Measurements from ENCODE around the gene FLYWCH1. TPM values are rescaled to one million over a fixed set of nuclear protein-coding genes. Genes with fewer than 3 reads are reported as not detected.
"Not testable (repeated sequence)": the region's sequence is repeated elsewhere in the genome, so short reads cannot be mapped to it uniquely, and the experiment has no call there.

FLYWCH1 gene
- polyA plus RNA-seq, 1 experiment: 25.4 TPM

DNA sequence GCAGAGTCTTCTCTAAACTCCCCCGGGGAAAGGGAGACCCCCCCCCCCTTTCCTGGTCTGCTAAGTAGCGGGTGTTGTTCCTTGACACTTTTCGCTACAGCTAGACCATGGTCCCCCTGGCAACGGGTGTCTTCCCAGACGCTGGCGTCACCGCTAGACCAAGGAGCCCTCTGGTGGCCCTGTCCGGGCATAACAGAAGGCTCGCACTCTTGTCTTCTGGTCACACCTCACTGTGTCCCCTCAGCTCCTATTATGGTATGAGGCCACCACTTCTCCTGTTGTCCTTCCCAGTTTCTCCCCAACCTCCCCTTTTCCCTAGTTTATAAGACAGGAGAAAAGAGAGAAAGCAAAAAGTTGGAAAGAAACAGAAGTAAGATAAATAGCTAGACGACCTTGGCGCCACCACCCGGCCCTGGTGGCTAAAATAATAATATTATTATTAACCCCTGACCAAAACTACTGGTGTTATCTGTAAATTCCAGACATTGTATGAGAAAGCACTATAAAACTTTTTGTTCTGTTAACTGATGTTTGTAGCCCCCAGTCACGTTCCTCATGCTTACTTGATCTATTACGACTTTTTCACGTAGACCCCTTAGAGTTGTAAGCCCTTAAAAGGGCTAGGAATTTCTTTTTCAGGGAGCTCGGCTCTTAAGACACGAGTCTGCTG lies 4.5 kb upstream of the FLYWCH1 start:
- H3K27me3 ChIP-seq (ENCODE audit: control insufficient read depth, insufficient read depth, low read length); H3K36me3 ChIP-seq (ENCODE audit: control insufficient read depth, insufficient read depth, low read length); DNase-seq (ENCODE audit: low read depth); H3K4me3 ChIP-seq (ENCODE audit: low read depth, low read length); POLR2A ChIA-PET: not testable (repeated sequence)
- TF ChIP-seq, protein P1, sequence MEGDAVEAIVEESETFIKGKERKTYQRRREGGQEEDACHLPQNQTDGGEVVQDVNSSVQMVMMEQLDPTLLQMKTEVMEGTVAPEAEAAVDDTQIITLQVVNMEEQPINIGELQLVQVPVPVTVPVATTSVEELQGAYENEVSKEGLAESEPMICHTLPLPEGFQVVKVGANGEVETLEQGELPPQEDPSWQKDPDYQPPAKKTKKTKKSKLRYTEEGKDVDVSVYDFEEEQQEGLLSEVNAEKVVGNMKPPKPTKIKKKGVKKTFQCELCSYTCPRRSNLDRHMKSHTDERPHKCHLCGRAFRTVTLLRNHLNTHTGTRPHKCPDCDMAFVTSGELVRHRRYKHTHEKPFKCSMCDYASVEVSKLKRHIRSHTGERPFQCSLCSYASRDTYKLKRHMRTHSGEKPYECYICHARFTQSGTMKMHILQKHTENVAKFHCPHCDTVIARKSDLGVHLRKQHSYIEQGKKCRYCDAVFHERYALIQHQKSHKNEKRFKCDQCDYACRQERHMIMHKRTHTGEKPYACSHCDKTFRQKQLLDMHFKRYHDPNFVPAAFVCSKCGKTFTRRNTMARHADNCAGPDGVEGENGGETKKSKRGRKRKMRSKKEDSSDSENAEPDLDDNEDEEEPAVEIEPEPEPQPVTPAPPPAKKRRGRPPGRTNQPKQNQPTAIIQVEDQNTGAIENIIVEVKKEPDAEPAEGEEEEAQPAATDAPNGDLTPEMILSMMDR (IDR thresholded peaks at IDR 0.05; ENCODE audit: insufficient read depth, low read depth, low read length): peak; percentile 49
- CTCF ChIA-PET: interaction anchor here (0.7 to 2.7 kb wide), 6 partner anchors 12 to 69 kb away, joined by 3 to 10 read pairs (median 5); partner anchors contain the start of gene FLYWCH2

DNA sequence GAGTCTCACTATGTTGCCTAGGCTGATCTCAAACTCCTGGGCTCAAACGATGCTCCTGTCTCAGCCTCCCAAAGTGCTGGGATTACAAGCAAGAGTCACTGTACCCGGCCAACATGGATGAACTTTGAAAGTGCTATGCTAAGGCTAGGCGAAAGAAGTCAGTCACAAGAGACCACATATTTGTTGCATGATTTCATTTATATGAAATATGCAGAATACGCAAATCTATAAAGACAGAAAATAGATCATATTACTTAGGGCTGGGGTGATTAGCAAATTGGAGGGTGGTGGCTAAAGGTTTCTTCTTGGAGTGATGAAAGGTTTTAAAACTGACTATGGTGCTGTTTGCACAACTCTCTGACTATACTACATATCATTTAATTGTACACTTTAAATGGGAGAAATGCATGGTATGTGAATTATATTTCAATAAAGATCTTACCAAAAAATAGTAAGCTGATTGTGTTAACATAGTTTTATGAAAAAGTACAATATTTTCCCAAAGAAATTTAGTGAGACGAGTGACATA lies 1.2 kb upstream of the FLYWCH1 start:
- ChIA-PET CTCF (interaction anchor here (0.6 to 2.8 kb wide), 5 partner anchors 11 to 72 kb away, joined by 3 to 16 read pairs (median 3); no protein-coding TSS in a partner anchor), POLR2A (no interaction called here)
- Histone ChIP-seq H3K27me3 (ENCODE audit: control insufficient read depth, insufficient read depth, low read length) (no peaks in the 10 kb centered on the region), H3K4me3 (ENCODE audit: low read depth, low read length) (no peak overlapping the region), H3K36me3 (ENCODE audit: control insufficient read depth, insufficient read depth, low read length) (peaks cover 4% of the 10 kb centered on the region)
- TF ChIP-seq, protein P1 (IDR thresholded peaks at IDR 0.05; ENCODE audit: insufficient read depth, low read depth, low read length): no peak
- no peak for DNase-seq (ENCODE audit: low read depth)

DNA sequence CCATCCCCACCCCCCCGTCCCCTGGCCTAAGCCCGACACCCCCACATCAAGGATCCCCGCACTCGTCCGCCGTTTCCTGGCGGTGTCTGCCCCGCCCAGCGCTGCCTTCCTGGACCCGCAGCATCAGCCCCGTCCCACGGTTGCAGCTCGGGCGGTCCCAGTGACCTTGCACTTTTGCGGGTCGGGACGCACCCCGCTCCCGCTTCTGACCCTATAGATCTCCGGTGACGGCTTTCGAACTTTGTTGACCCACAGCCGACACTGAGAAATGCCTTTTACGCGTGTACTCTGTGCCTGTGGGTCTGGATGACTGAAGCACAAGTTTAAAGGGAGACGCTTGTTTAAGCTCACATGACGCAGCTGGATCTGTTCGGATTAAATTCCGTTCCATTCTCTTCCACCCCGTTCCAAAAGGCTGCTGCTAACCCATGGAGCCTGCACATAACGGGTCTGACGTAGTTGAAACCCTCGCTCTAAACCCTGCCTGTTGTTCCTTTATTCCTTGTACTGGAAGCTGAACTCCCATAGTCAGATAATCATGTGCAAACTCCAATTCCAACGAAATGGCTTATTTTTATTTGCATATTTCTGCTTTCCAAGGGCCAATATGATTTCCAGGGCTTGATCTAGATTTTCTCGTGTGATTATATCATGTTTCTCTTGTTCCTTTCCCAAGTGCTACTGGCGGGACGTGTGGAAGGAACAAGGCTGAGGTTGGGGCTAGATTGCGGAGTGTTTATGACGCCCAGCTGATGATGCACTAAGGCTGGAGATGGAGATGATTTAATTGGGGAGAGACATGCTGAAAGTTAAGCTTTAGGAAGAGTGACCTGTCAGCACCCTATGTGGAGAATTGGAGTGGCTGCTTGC lies 834 bp downstream of the FLYWCH1 start:
- TF ChIP-seq, protein P1 (IDR thresholded peaks at IDR 0.05; ENCODE audit: insufficient read depth, low read depth, low read length): no peak
- Histone ChIP-seq H3K36me3 (ENCODE audit: control insufficient read depth, insufficient read depth, low read length) (peaks cover 4% of the 10 kb centered on the region), H3K4me3 (ENCODE audit: low read depth, low read length) (peak overlapping the region; percentile 89), H3K27me3 (ENCODE audit: control insufficient read depth, insufficient read depth, low read length) (no peaks in the 10 kb centered on the region)
- ChIA-PET POLR2A (interaction anchor here (1.0 kb wide), 1 partner anchor 30 kb away, joined by 3 read pairs; the partner anchor contains the start of gene FLYWCH2), CTCF (interaction anchor here (0.6 to 2.8 kb wide), 9 partner anchors 9 to 74 kb away, joined by 3 to 16 read pairs (median 4); no protein-coding TSS in a partner anchor)
- no peak for DNase-seq (ENCODE audit: low read depth)

DNA sequence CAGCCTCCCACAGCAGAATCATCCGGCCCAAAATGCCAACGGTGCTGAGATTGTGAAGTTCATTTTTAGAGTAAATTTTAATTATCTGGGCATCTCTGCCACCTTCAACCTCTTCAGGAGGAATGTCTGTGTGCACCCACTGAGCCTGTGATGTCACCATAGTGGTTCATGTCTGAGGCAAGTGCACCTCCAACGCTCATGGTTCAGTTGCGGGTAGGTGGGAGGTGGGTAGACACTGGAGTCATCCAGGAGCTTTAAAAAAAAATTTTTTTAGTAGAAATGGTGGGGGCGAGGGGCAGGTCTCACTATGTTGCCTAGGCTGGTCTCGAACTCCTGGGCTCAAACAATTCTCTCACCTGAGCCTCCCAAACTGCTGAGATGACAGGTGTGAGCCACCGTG lies 1.9 kb downstream of the FLYWCH1 start:
- peaks cover 4% of the 10 kb centered on the region for H3K36me3 ChIP-seq (ENCODE audit: control insufficient read depth, insufficient read depth, low read length)
- no peak for DNase-seq (ENCODE audit: low read depth)
- CTCF ChIA-PET: interaction anchor here (0.6 to 2.3 kb wide), 3 partner anchors 13 to 45 kb away, joined by 3 to 7 read pairs (median 3); no protein-coding TSS in a partner anchor
- no peak overlapping the region for H3K4me3 ChIP-seq (ENCODE audit: low read depth, low read length)
- H3K27me3 ChIP-seq (ENCODE audit: control insufficient read depth, insufficient read depth, low read length): no peaks in the 10 kb centered on the region
- TF ChIP-seq, protein P1 (IDR thresholded peaks at IDR 0.05; ENCODE audit: insufficient read depth, low read depth, low read length): no peak
- POLR2A ChIA-PET: no interaction called here

Data from BJ (cell line).